OCI-LY7 (cell line): ENCODE results near the gene TTC28. TPM values are rescaled to one million over a fixed set of nuclear protein-coding genes. Genes with fewer than 3 reads are reported as not detected.
"Not testable (repeated sequence)": the region's sequence is repeated elsewhere in the genome, so short reads cannot be mapped to it uniquely, and the experiment has no call there.

Experiments used
- BruUV-seq: library from RNA; stranded (reverse); fragments of 400-500 nt; replicated peaks from 2 replicates; lab custom pipeline; 2021; lab: Mats Ljungman, UMichigan
- CTCF ChIA-PET: fragments of 300-600 bp; sonication (Branson Sonifier 250); formaldehyde crosslinking; loops from one replicate; lab custom pipeline; 2022; ENCODE audit warnings: antibody characterized with exemption; ENCODE audit not compliant: unreplicated experiment; lab: Charles Lee
- POLR2A ChIA-PET: fragments of 300-600 bp; sonication (Branson Sonifier 250); formaldehyde crosslinking; loops from one replicate; lab custom pipeline; 2022; ENCODE audit warnings: antibody characterized with exemption; lab: Charles Lee
- DNase-seq: peaks from one replicate; pipeline ENCODE4 v3.0.0-alpha.2; 2015; ENCODE audit warnings: low spot score
- H2AFZ ChIP-seq: fragments of 200-600 bp; sonication (generic), shearing (Covaris generic); 2 replicates; pipeline ENCODE4 v1.6.1; 2014; ENCODE audit warnings: mild to moderate bottlenecking, antibody characterized with exemption, low read length, moderate library complexity
- H3K27ac ChIP-seq: fragments of 200-600 bp; sonication (generic); 2 replicates; pipeline ENCODE4 v1.5.1; 2014; ENCODE audit warnings: mixed run types, low read depth, mild to moderate bottlenecking, moderate library complexity, low read length, inconsistent platforms; ENCODE audit not compliant: poor library complexity, severe bottlenecking
- H3K36me3 ChIP-seq: fragments of 200-600 bp; sonication (generic); 2 replicates; pipeline ENCODE4 v1.6.1; 2014; ENCODE audit warnings: mild to moderate bottlenecking, antibody characterized with exemption, low read length, moderate library complexity, mixed read lengths; ENCODE audit not compliant: insufficient read depth
- H3K4me1 ChIP-seq: fragments of 200-600 bp; sonication (generic); 2 replicates; pipeline ENCODE4 v1.5.1; 2014; ENCODE audit warnings: mild to moderate bottlenecking, low read length; ENCODE audit not compliant: insufficient read depth, poor library complexity, severe bottlenecking
- H3K4me2 ChIP-seq: fragments of 200-600 bp; sonication (generic); 2 replicates; pipeline ENCODE4 v1.6.1; 2014; ENCODE audit warnings: mild to moderate bottlenecking, low read length
- H3K4me3 ChIP-seq: fragments of 200-600 bp; sonication (generic); 2 replicates; pipeline ENCODE4 v1.5.1; 2014; ENCODE audit warnings: mild to moderate bottlenecking, low read depth, low read length; ENCODE audit not compliant: poor library complexity, severe bottlenecking
- H3K79me2 ChIP-seq: fragments of 200-600 bp; sonication (generic); 2 replicates; pipeline ENCODE4 v1.6.1; 2016; ENCODE audit warnings: low read depth, mild to moderate bottlenecking, low read length, moderate library complexity, mixed read lengths; ENCODE audit not compliant: insufficient read depth
- H3K9me2 ChIP-seq: fragments of 200-600 bp; sonication (generic); 2 replicates; pipeline ENCODE4 v1.6.1; 2016; ENCODE audit warnings: mild to moderate bottlenecking, low read length, mixed read lengths; ENCODE audit not compliant: insufficient read depth
- H3K9me3 ChIP-seq: fragments of 200-600 bp; sonication (generic); 2 replicates; pipeline ENCODE4 v1.6.1; 2014; ENCODE audit warnings: mild to moderate bottlenecking, mixed run types, low read length, mixed read lengths
- H4K20me1 ChIP-seq: fragments of 200-600 bp; sonication (generic); 2 replicates; pipeline ENCODE4 v1.6.1; 2014; ENCODE audit warnings: mild to moderate bottlenecking, antibody characterized with exemption, low read length, moderate library complexity, mixed read lengths; ENCODE audit not compliant: insufficient read depth
- CTCF ChIP-seq: fragments of 200-600 bp; sonication (generic); conservative IDR thresholded peaks from 2 replicates; pipeline ENCODE4 v1.5.1; 2014; ENCODE audit warnings: mild to moderate bottlenecking, antibody characterized with exemption, low read length, moderate library complexity, mixed read lengths
- EZH2phosphoT487 ChIP-seq: fragments of 200-600 bp; sonication (generic); IDR thresholded peaks from 2 replicates; pipeline ENCODE4 v1.6.1; 2018; ENCODE audit warnings: low read depth, borderline replicate concordance, mild to moderate bottlenecking, mixed run types, antibody characterized with exemption, low read length, moderate library complexity, mixed read lengths
- intact Hi-C: fragments of 100-400 bp; cut with micrococcal nuclease; formaldehyde crosslinking; loops from one replicate; pipeline ENCODE4 v1.10.0; 2022; ENCODE audit not compliant: unreplicated experiment
- total RNA-seq, 2 experiments: library from RNA; depleted of rRNA in 1 of 2; stranded (reverse); fragments of >200 nt in 1 of 2; shearing (Covaris generic) in 1 of 2; gene quantifications; 2 replicates each; pipeline ENCODE4 v1.2.3, GENCODE V29; 2014 to 2022

Gene TTC28
- total RNA-seq, 2 experiments from 2014 or later = under 0.01 to 0.55 TPM

DNA sequence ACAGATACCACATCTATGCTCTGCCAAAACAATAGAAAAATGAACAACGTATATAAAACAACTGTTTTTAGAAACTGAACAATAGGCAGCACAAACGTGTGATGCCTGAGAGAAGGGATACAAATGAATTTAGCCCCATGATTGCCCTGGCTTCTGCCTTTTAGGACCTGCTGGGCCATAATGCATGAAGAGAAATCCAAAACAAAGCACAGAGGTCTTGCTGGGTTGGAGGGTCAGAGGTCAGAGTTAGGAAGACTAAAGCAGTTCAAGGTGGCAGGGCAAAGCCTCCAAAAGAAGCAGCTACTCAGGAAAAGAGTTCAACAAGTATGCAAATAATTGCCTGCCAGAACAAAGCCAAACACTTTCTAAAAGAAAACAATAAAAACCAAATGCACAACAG is 138.5 kb downstream of the TTC28 start:
- intact Hi-C loops = no loop called here
- H4K20me1 ChIP-seq = no peaks in the 10 kb centered on the region

DNA sequence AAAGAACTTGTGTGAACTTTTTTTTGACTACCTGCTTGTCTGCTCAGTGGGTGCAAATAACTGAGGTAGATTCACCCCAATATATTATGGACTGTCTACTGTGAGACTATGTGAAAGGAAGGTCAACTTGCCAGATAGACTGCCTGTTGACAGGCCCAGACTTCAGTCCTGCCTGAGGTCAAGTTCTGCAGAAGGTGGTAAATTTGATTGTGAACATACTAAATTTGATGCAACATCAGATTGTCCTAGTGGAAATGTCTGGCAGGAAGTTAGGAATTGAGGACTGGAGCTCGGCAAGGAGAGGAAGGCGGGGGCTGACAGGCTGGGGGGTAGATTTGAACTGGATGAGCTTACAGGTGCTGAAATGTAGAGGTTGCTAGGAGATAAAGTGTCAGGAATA is 140.7 kb downstream of the TTC28 start:
- no peaks in the 10 kb centered on the region for H3K9me3 ChIP-seq
- no peak overlapping the region for H3K27ac ChIP-seq
- BruUV-seq = no TSS peak
- ChIA-PET CTCF (no interaction called here), POLR2A (no interaction called here)
- no peak for DNase-seq
- TF ChIP-seq CTCF = no peak
- no peak for TF ChIP-seq EZH2phosphoT487
- no peaks in the 10 kb centered on the region for H3K4me1 ChIP-seq
- no peaks in the 10 kb centered on the region for H3K36me3 ChIP-seq
- no peaks in the 10 kb centered on the region for H4K20me1 ChIP-seq
- intact Hi-C loops = no loop called here
- no peaks in the 10 kb centered on the region for H3K79me2 ChIP-seq
- H3K4me3 ChIP-seq = no peak overlapping the region
- H3K4me2 ChIP-seq = no peak overlapping the region
- no peak overlapping the region for H2AFZ ChIP-seq
- H3K9me2 ChIP-seq = no peaks in the 10 kb centered on the region

More for the DNA sequence above, 138.5 kb downstream of the TTC28 start:
- H2AFZ ChIP-seq = no peak overlapping the region
- CTCF ChIA-PET = no interaction called here
- POLR2A ChIA-PET = no interaction called here
- no peaks in the 10 kb centered on the region for H3K4me1 ChIP-seq
- no peak overlapping the region for H3K4me3 ChIP-seq
- no peak overlapping the region for H3K4me2 ChIP-seq
- BruUV-seq = no TSS peak
- H3K79me2 ChIP-seq = no peaks in the 10 kb centered on the region
- TF ChIP-seq EZH2phosphoT487 (no peak), CTCF (no peak)
- no peaks in the 10 kb centered on the region for H3K9me2 ChIP-seq
- no peaks in the 10 kb centered on the region for H3K36me3 ChIP-seq
- no peaks in the 10 kb centered on the region for H3K9me3 ChIP-seq
- H3K27ac ChIP-seq = no peak overlapping the region
- no peak for DNase-seq

DNA sequence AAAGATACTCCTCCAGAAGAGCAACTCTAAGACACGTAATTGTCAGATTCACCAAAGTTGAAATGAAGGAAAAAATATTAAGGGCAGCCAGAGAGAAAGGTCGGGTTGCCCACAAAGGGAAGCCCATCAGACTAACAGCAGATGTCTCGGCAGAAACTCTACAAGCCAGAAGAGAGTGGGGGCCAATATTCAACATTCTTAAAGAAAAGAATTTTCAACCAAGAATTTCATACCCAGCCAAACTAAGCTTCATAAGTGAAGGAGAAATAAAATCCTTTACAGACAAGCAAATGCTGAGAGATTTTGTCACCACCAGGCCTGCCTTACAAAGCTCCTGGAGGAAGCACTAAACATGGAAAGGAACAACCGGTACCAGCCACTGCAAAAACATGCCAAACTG is 149.1 kb downstream of the TTC28 start:
- POLR2A ChIA-PET, H3K79me2 ChIP-seq, H3K9me2 ChIP-seq, H4K20me1 ChIP-seq, intact Hi-C loops, DNase-seq, H3K36me3 ChIP-seq, BruUV-seq, CTCF ChIA-PET, H3K4me1 ChIP-seq, H3K4me2 ChIP-seq, H3K27ac ChIP-seq, H3K4me3 ChIP-seq, H3K9me3 ChIP-seq, H2AFZ ChIP-seq: not testable (repeated sequence)

DNA sequence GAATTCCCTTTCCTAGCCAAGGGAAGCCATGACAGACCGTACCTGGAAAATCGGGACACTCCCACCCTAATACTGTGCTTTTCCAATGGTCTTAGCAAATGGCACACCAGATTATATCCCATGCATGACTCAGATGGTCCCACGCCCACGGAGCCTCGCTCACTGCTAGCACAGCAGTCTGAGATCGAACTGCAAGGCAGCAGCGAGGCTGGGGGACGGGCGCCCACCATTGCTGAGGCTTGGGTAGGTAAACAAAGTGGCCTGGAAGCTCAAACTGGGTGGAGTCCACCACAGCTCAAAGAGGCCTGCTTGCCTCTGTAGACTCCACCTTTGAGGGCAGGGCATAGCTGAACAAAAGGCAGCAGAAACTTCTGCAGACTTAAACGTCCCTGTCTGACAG is 150.5 kb downstream of the TTC28 start:
- intact Hi-C loops, H4K20me1 ChIP-seq, BruUV-seq, H3K36me3 ChIP-seq, H3K9me3 ChIP-seq, H3K79me2 ChIP-seq, H3K9me2 ChIP-seq, H3K4me3 ChIP-seq, CTCF ChIA-PET, H3K4me2 ChIP-seq, H2AFZ ChIP-seq, H3K27ac ChIP-seq, H3K4me1 ChIP-seq, POLR2A ChIA-PET, DNase-seq: not testable (repeated sequence)
